Activated T-cell treated with anti-CD3 and anti-CD28 coated beads for 4 hours (primary cell): ENCODE measurements around the gene FANCC.

ENCODE experiments used
- DNase-seq: peaks from one replicate; pipeline ENCODE4 v3.0.0-alpha.2; 2020

The FANCC gene

GRCh38 chr9:95182854-95183563 lies 134.5 kb downstream of the FANCC start:
- no peak for DNase-seq

GRCh38 chr9:95181835-95182234 lies 135.7 kb downstream of the FANCC start:
- no peak for DNase-seq

- no peak for DNase-seq
Observed at GRCh38 chr9:95181226-95181818, 136.2 kb downstream of the FANCC start.

GRCh38 chr9:95177617-95178016 lies 139.9 kb downstream of the FANCC start:
- no peak for DNase-seq

- DNase-seq = no peak
Observed at GRCh38 chr9:95176755-95177319, 140.7 kb downstream of the FANCC start.

- no peak for DNase-seq
Observed at GRCh38 chr9:95175523-95175922, 142.0 kb downstream of the FANCC start.

GRCh38 chr9:95174038-95174437 lies 143.5 kb downstream of the FANCC start:
- DNase-seq = no peak

GRCh38 chr9:95171596-95171995 lies 145.9 kb downstream of the FANCC start:
- DNase-seq = no peak

- DNase-seq = no peak
Observed at GRCh38 chr9:95171001-95171400, 146.5 kb downstream of the FANCC start.

- DNase-seq = peak; percentile 50
Observed at GRCh38 chr9:95167998-95168397, 149.5 kb downstream of the FANCC start.

GRCh38 chr9:95165004-95165403 lies 152.5 kb downstream of the FANCC start:
- DNase-seq = no peak

GRCh38 chr9:95157481-95158151 lies 159.9 kb downstream of the FANCC start:
- no peak for DNase-seq

GRCh38 chr9:95156074-95156473 lies 161.4 kb downstream of the FANCC start:
- no peak for DNase-seq

- DNase-seq = no peak
Observed at GRCh38 chr9:95155220-95155619, 162.3 kb downstream of the FANCC start.

GRCh38 chr9:95150903-95151302 lies 166.6 kb downstream of the FANCC start:
- no peak for DNase-seq

- no peak for DNase-seq
Observed at GRCh38 chr9:95148208-95148520, 169.3 kb downstream of the FANCC start.

- DNase-seq = no peak
Observed at GRCh38 chr9:95147452-95148207, 169.9 kb downstream of the FANCC start.

GRCh38 chr9:95143591-95144561 lies 173.6 kb downstream of the FANCC start:
- DNase-seq = no peak

- no peak for DNase-seq
Observed at GRCh38 chr9:95142728-95143127, 174.8 kb downstream of the FANCC start.

GRCh38 chr9:95142315-95142714 lies 175.2 kb downstream of the FANCC start:
- no peak for DNase-seq

GRCh38 chr9:95140821-95141220 lies 176.7 kb downstream of the FANCC start:
- no peak for DNase-seq

GRCh38 chr9:95139126-95139525 lies 178.4 kb downstream of the FANCC start:
- DNase-seq = no peak
